Keratinocyte (primary cell): ENCODE data around the gene SPATA9. TPM values are rescaled to one million over a fixed set of nuclear protein-coding genes. Genes with fewer than 3 reads are reported as not detected.

ENCODE experiments used
- DNase-seq: peaks from one replicate; pipeline ENCODE4 v3.0.0-alpha.2; 2011; ENCODE audit warnings: low read depth, missing footprints, low spot score
- FAIRE-seq: peaks from 2 replicates; lab custom pipeline; 2011; peaks lifted over from hg19 to GRCh38; lab: Jason Lieb, UNC
- H2AFZ ChIP-seq: 2 replicates; pipeline ENCODE4 v1.6.0; 2012; ENCODE audit warnings: low read length, control low read depth, inconsistent platforms; ENCODE audit not compliant: control insufficient read depth
- H3K27ac ChIP-seq: 2 replicates; pipeline ENCODE4 v1.5.1; 2011; ENCODE audit warnings: low read length; ENCODE audit not compliant: control insufficient read depth, insufficient read depth
- H3K27me3 ChIP-seq: 3 replicates; pipeline ENCODE4 v1.6.0; 2011; ENCODE audit warnings: low read length; ENCODE audit not compliant: control insufficient read depth, insufficient read depth; ENCODE audit errors: extremely low read depth
- H3K36me3 ChIP-seq, 2 experiments: 2 replicates in 1 of 2; 3 replicates in 1 of 2; pipeline ENCODE4 v1.5.1; 2011; ENCODE audit warnings: low read length in 2 of 2, mild to moderate bottlenecking in 1 of 2; ENCODE audit not compliant: control insufficient read depth in 2 of 2, insufficient read depth in 2 of 2; ENCODE audit errors: extremely low read depth in 1 of 2
- H3K4me1 ChIP-seq: 3 replicates; pipeline ENCODE4 v1.5.1; 2011; ENCODE audit warnings: low read length; ENCODE audit not compliant: control insufficient read depth, insufficient read depth; ENCODE audit errors: extremely low read depth
- H3K4me2 ChIP-seq: 3 replicates; pipeline ENCODE4 v1.6.0; 2011; ENCODE audit warnings: low read depth, low read length; ENCODE audit not compliant: control insufficient read depth, insufficient read depth; ENCODE audit errors: extremely low read depth
- H3K4me3 ChIP-seq, 3 experiments: fragments of 200-600 bp in 1 of 3; sonication (generic) in 1 of 3; 2 replicates in 2 of 3; 3 replicates in 1 of 3; pipeline ENCODE4 v1.5.1; 2011 to 2016; ENCODE audit warnings: low read length in 3 of 3, mild to moderate bottlenecking in 3 of 3, control low read depth in 2 of 3, inconsistent platforms in 1 of 3, low read depth in 1 of 3, mixed read lengths in 1 of 3, mixed run types in 1 of 3, moderate library complexity in 1 of 3; ENCODE audit not compliant: control insufficient read depth in 2 of 3, insufficient read depth in 2 of 3; ENCODE audit errors: extremely low read depth in 1 of 3
- H3K79me2 ChIP-seq: 2 replicates; pipeline ENCODE4 v1.6.0; 2012; ENCODE audit warnings: low read length; ENCODE audit not compliant: control insufficient read depth, insufficient read depth
- H3K9ac ChIP-seq: 3 replicates; pipeline ENCODE4 v1.6.0; 2011; ENCODE audit warnings: low read length; ENCODE audit not compliant: control insufficient read depth, insufficient read depth; ENCODE audit errors: extremely low read depth
- H3K9me1 ChIP-seq: 3 replicates; pipeline ENCODE4 v1.6.0; 2011; ENCODE audit warnings: low read length; ENCODE audit not compliant: control insufficient read depth, insufficient read depth; ENCODE audit errors: extremely low read depth
- H3K9me3 ChIP-seq: 2 replicates; pipeline ENCODE4 v1.5.1; 2012; ENCODE audit warnings: low read depth, low read length; ENCODE audit not compliant: control insufficient read depth
- H4K20me1 ChIP-seq: 3 replicates; pipeline ENCODE4 v1.6.0; 2011; ENCODE audit warnings: low read length; ENCODE audit not compliant: control insufficient read depth, insufficient read depth; ENCODE audit errors: extremely low read depth
- EZH2 ChIP-seq: IDR thresholded peaks from one replicate; pipeline ENCODE4 v1.6.1; 2012; ENCODE audit warnings: inconsistent platforms, mild to moderate bottlenecking, low read length, moderate library complexity
- dilution Hi-C: fragments of 300-500 bp; cut with MboI; formaldehyde crosslinking; loops from one replicate; pipeline ENCODE4 v1.7.0; 2020; ENCODE audit warnings: low sequenced_read_pairs; ENCODE audit not compliant: extremely low pct_ligation_motif_present
- polyA plus RNA-seq, 5 experiments: library from polyadenylated mRNA; depleted of rRNA in 3 of 5; stranded (reverse) in 3 of 5; stranded (forward) in 1 of 5; unstranded in 1 of 5; fragments of >200 nt; gene quantifications; 1 replicate in 1 of 5; 2 replicates in 3 of 5; 3 replicates in 1 of 5; pipeline versions ENCODE4 v1.2.1 to v1.2.3, GENCODE V29; 2011 to 2012; ENCODE audit warnings: missing spikeins in 2 of 5, low read depth in 1 of 5, low replicate concordance in 1 of 5
- TF ChIP-seq, protein P1 (sequence below), 3 experiments: IDR thresholded peaks in 1 of 3; conservative IDR thresholded peaks in 1 of 3; optimal IDR thresholded peaks in 1 of 3; 2 replicates in 2 of 3; 3 replicates in 1 of 3; pipeline versions ENCODE3 to v1.5.1; 2011; ENCODE audit warnings: low read length in 3 of 3, mild to moderate bottlenecking in 3 of 3, moderate library complexity in 2 of 3, control low read depth in 1 of 3, inconsistent platforms in 1 of 3; ENCODE audit not compliant: insufficient read depth in 2 of 3; ENCODE audit errors: extremely low read depth in 1 of 3

Gene SPATA9
- polyA plus RNA-seq, 1 donor (not counting 4 experiments of a cell fraction or from before 2014, with no cell fraction given), result not detected

DNA sequence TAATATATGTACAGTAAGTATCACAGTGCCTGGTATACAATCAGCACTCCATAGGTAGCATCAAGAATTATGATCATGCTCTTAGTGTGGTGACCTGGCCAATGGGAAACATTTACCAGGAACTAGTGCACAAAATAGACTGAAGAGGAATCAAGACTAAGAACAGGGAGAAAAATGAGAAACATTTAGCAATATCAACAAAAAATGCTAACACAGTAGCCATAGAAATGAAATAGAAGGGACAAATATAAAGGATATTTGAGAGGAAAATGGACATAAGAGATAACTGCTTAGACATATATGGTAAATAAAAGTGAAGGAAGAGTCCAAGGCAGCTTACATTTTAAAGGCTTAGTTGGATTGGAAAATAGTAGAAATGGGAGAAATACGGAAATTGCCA, 16.5 kb upstream of the SPATA9 start:
- Histone ChIP-seq H3K27me3 (peaks cover 18% of the 10 kb centered on the region), H3K4me1 (no peaks in the 10 kb centered on the region), H3K4me3 (no peak overlapping the region), H3K27ac (no peak overlapping the region), H3K79me2 (no peaks in the 10 kb centered on the region), H2AFZ (no peak overlapping the region), H4K20me1 (no peaks in the 10 kb centered on the region), H3K4me2 (no peak overlapping the region), H3K9me1 (no peaks in the 10 kb centered on the region), H3K36me3 (no peaks in the 10 kb centered on the region), H3K9me3 (no peaks in the 10 kb centered on the region), H3K9ac (no peak overlapping the region)
- FAIRE-seq, result no peak
- dilution Hi-C loops, result no loop called here
- TF ChIP-seq, protein P1, sequence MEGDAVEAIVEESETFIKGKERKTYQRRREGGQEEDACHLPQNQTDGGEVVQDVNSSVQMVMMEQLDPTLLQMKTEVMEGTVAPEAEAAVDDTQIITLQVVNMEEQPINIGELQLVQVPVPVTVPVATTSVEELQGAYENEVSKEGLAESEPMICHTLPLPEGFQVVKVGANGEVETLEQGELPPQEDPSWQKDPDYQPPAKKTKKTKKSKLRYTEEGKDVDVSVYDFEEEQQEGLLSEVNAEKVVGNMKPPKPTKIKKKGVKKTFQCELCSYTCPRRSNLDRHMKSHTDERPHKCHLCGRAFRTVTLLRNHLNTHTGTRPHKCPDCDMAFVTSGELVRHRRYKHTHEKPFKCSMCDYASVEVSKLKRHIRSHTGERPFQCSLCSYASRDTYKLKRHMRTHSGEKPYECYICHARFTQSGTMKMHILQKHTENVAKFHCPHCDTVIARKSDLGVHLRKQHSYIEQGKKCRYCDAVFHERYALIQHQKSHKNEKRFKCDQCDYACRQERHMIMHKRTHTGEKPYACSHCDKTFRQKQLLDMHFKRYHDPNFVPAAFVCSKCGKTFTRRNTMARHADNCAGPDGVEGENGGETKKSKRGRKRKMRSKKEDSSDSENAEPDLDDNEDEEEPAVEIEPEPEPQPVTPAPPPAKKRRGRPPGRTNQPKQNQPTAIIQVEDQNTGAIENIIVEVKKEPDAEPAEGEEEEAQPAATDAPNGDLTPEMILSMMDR (optimal IDR thresholded peaks at IDR 0.05 in 1 of 3, IDR thresholded peaks at IDR 0.05 in 1 of 3, conservative IDR thresholded peaks at IDR 0.05 in 1 of 3; ENCODE audit: extremely low read depth in 1 of 3, insufficient read depth in 2 of 3, low read length in 3 of 3), result no peak
- no peak for TF ChIP-seq EZH2
- no peak for DNase-seq

DNA sequence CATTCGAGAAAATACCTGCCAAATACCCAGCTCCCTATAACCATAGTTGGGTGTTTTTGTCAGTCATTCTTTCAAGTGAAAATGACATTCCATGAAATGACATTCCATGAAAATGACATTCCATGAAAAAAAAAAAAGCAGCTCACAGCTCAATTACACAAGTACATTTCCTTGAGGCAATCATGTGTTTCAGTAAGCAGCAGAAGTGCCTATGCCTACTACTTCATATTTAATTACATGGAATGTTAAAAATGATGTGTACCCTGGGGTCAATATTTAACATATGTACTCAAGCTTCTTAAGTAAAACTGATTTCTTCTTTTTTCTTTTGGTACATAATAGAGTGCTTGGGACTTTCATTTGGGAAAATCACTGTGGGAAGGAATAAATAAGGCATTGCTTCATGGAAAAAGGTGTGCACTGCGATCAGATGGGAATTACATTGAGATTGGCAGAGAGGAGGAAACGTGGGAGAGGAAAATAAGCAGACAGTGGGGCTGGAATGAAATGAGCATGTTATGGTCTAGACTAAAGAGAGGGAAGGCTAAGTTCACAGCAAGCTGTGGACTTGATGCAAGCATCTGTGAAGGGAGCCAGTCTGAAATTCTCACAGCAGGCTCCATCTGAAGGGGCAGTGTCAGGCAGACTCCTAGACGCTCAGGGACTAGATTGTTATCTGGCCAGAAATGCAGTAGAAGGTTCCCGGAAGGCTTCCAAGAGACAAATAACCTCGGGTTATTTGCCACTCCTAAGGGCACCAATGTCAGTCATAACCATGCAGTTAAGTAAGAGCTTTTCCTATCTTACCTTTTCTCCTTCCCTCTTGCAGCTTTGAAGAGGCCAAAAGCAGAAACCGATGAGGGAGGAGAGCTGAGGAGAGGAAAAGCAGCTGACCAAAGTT, 15.2 kb upstream of the SPATA9 start:
- H3K9me3 ChIP-seq, result no peaks in the 10 kb centered on the region
- H4K20me1 ChIP-seq, result no peaks in the 10 kb centered on the region
- dilution Hi-C loops, result no loop called here
- no peak for DNase-seq
- H3K27ac ChIP-seq, result no peak overlapping the region
- H3K4me3 ChIP-seq, result no peak overlapping the region
- no peak overlapping the region for H3K4me2 ChIP-seq
- no peak for FAIRE-seq
- no peak overlapping the region for H2AFZ ChIP-seq
- no peaks in the 10 kb centered on the region for H3K36me3 ChIP-seq
- H3K27me3 ChIP-seq, result peaks cover 18% of the 10 kb centered on the region
- no peaks in the 10 kb centered on the region for H3K79me2 ChIP-seq
- no peaks in the 10 kb centered on the region for H3K4me1 ChIP-seq
- H3K9me1 ChIP-seq, result no peaks in the 10 kb centered on the region
- TF ChIP-seq, protein P1 (optimal IDR thresholded peaks at IDR 0.05 in 1 of 3, IDR thresholded peaks at IDR 0.05 in 1 of 3, conservative IDR thresholded peaks at IDR 0.05 in 1 of 3; ENCODE audit: extremely low read depth in 1 of 3, insufficient read depth in 2 of 3, low read length in 3 of 3), result no peak
- no peak for TF ChIP-seq EZH2
- no peak overlapping the region for H3K9ac ChIP-seq
